AG10803 (cell line): ENCODE data around the gene NRG2.

Experiments
- DNase-seq: peaks from one replicate; pipeline ENCODE4 v3.0.0; 2010; ENCODE audit warnings: low read depth
- H3K4me3 ChIP-seq: 2 replicates; pipeline ENCODE4 v1.5.1; 2011; ENCODE audit warnings: mild to moderate bottlenecking, low read length, control low read depth
- CTCF ChIP-seq: conservative IDR thresholded peaks from 2 replicates; pipeline ENCODE4 v1.5.1; 2011; ENCODE audit warnings: mild to moderate bottlenecking, low read length, control low read depth, inconsistent platforms

The NRG2 gene

DNA sequence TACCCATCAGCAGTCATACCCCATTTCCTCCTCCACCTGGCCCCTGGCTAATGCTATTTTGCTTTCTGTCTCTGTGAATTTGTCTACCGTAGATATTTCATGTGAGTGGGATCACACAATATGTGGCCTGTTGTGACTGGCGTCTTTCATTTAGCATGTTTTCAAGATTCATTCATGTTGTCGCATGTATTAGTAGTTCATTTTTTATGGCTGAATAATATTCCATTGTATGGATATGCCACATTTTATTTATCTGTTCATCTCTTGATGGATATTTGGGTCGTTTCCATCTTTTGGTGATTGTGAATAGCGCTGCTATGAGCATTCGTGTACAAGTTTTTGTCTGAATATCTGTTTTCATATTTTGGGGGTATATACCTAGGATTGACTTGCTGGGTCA lies 213.6 kb downstream of the NRG2 start:
- no peak for DNase-seq
- H3K4me3 ChIP-seq: no peak overlapping the region
- no peak for TF ChIP-seq CTCF

DNA sequence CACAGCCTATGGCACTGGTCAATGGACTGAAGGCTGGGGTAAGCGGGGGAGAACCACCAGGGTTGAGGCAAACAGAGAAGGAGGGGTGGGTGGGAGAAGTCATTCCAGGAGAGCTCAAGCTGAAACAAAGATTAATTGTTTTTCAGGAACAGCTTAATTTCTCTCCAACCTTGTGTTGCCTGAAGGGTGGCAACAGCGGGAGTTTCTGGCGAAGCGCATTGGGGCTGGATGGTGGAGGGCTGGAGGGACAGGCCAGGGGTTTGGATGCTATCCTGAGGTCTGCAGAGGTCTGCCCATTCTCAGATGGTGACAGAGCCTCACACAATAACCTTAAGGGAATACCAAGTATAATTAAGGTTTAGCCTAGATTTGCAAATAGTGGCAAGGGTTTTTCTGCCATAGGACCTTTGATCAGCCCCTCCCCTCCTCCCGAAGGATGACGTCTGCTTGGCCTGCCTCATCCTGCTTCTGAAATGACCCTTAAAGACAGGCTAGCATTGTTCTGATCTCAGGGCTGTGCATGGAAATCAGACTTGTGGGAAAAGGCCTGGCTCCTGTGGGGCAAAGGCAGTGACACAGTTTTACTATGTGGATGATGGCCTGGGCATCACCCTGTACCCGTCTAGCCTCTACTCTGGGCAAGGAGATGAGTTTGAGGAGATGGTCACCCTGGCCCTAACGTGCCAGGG lies 214.7 kb downstream of the NRG2 start:
- no peak for DNase-seq
- TF ChIP-seq CTCF: no peak
- H3K4me3 ChIP-seq: no peak overlapping the region

DNA sequence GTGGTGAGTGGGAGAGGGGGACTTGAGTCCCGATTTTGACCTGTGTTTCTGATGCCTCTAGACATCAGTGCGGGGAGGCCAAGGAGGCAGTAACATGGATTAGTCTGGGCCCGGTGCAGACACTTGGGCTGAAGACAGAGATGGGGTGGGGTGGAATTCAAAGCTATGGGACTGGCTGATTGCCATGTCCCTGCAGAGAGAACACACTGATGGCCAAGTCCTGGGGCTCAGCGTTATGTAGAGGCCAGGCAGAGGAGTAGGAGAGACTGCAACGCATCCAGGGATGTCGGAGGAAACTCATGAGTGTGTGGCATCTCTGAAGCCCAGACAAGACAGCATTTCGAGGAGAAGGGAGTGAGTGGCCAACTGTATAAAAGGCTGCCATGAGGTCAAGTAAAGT lies 217.4 kb downstream of the NRG2 start:
- H3K4me3 ChIP-seq: no peak overlapping the region
- no peak for TF ChIP-seq CTCF
- DNase-seq: no peak

GRCh38 chr5:139823757-139824355 lies 219.2 kb downstream of the NRG2 start:
- DNase-seq: no peak
- H3K4me3 ChIP-seq: no peak overlapping the region
- TF ChIP-seq CTCF: no peak

- TF ChIP-seq CTCF: no peak
- H3K4me3 ChIP-seq: no peak overlapping the region
- DNase-seq: no peak
These were observed 220.3 kb downstream of the NRG2 start for GRCh38 chr5:139822553-139823425.

- H3K4me3 ChIP-seq: no peak overlapping the region
- no peak for DNase-seq
- no peak for TF ChIP-seq CTCF
These were observed 221.1 kb downstream of the NRG2 start for GRCh38 chr5:139821806-139822552.
